ENCODE measurements around the gene TMCC3.

The TMCC3 gene

GRCh38 chr12:94689646-94690036, 39.3 kb upstream of the TMCC3 start:
- TF ChIP-seq CTCF (IDR thresholded peaks at IDR 0.05; ENCODE audit: low read depth, low read length, missing control alignments): no peak
- no peak for DNase-seq (ENCODE audit: low read depth)
- H3K4me3 ChIP-seq (ENCODE audit: low read depth, low read length): no peak overlapping the region; the same call in 1 of the 2 replicates

- H3K4me3 ChIP-seq (ENCODE audit: low read depth, low read length): no peak overlapping the region; the same call in 1 of the 2 replicates
- no peak for DNase-seq (ENCODE audit: low read depth)
- TF ChIP-seq CTCF (IDR thresholded peaks at IDR 0.05; ENCODE audit: low read depth, low read length, missing control alignments): no peak
Observed at GRCh38 chr12:94689002-94689645, 38.8 kb upstream of the TMCC3 start.

GRCh38 chr12:94687891-94688290, 37.5 kb upstream of the TMCC3 start:
- TF ChIP-seq CTCF (IDR thresholded peaks at IDR 0.05; ENCODE audit: low read depth, low read length, missing control alignments): no peak
- DNase-seq (ENCODE audit: low read depth): no peak
- H3K4me3 ChIP-seq (ENCODE audit: low read depth, low read length): no peak overlapping the region

- no peak for DNase-seq (ENCODE audit: low read depth)
- no peak overlapping the region for H3K4me3 ChIP-seq (ENCODE audit: low read depth, low read length)
- no peak for TF ChIP-seq CTCF (IDR thresholded peaks at IDR 0.05; ENCODE audit: low read depth, low read length, missing control alignments)
Observed at GRCh38 chr12:94686834-94687628, 36.7 kb upstream of the TMCC3 start.

GRCh38 chr12:94684416-94685142, 34.2 kb upstream of the TMCC3 start:
- no peak overlapping the region for H3K4me3 ChIP-seq (ENCODE audit: low read depth, low read length)
- TF ChIP-seq CTCF (IDR thresholded peaks at IDR 0.05; ENCODE audit: low read depth, low read length, missing control alignments): no peak
- no peak for DNase-seq (ENCODE audit: low read depth)

- DNase-seq (ENCODE audit: low read depth): no peak
- TF ChIP-seq CTCF (IDR thresholded peaks at IDR 0.05; ENCODE audit: low read depth, low read length, missing control alignments): no peak
- no peak overlapping the region for H3K4me3 ChIP-seq (ENCODE audit: low read depth, low read length)
Observed at GRCh38 chr12:94679554-94680195, 29.3 kb upstream of the TMCC3 start.
